ENCODE results near the gene MACROD2.

The MACROD2 gene

DNA sequence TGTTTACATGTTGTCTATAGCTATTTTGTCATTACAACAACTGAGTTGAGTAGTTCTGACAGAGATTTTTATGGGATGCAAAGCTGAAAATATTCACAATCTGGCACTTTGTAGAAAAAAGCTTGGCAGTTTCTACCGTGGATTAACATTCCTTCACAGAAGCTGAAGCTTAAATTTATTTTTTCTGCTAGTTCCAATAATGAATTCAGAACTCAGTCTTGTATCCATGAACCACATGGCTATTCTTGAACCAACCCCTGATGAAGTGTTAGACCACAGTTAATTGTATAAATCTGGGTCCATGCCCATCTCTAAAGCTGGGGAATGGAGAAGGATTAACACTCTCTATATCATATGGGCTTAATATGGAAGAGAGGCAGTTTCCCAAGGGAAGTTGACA lies 1085.9 kb downstream of the MACROD2 start:
- Mint-ChIP-seq H3K4me1 (ENCODE audit: low read depth) (no peaks in the 10 kb centered on the region), H3K9me3 (peaks cover 3% of the 10 kb centered on the region), H3K36me3 (ENCODE audit: low read depth) (no peaks in the 10 kb centered on the region), H3K4me3 (no peak overlapping the region), H3K27ac (no peak overlapping the region), H3K27me3 (no peaks in the 10 kb centered on the region)

DNA sequence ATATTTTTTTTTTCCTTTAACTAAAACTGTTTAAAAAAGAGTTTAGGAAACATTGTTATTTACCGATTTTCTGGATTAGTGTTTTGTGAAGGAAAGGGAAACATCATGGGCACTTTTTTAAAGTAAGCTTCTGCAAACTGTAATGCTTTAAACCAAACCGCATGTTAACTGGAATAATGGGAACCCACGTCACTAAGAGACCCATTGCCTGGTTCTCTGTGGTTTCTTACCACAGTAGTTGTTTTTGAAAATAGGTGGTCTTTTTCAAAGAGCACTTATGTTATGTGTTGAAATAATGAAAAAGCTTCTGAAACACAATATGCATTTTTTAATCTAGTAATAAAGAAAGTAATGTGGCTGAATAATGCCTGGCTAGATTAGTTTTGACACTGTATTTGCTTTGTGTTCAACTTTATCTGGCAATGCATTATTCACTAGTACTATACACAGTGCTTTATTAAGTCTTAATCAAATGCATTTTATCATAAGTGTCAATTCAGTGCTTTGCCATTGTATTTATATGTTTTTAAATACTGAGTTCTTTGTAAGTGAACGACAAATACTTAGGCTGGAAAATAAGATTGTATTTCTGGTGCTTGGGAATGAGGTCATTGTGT lies 1096.2 kb downstream of the MACROD2 start:
- H3K9me3 Mint-ChIP-seq: peaks cover 5% of the 10 kb centered on the region
- no peaks in the 10 kb centered on the region for H3K27me3 Mint-ChIP-seq
- no peaks in the 10 kb centered on the region for H3K36me3 Mint-ChIP-seq (ENCODE audit: low read depth)
- H3K27ac Mint-ChIP-seq: no peak overlapping the region
- no peak overlapping the region for H3K4me3 Mint-ChIP-seq
- no peaks in the 10 kb centered on the region for H3K4me1 Mint-ChIP-seq (ENCODE audit: low read depth)

DNA sequence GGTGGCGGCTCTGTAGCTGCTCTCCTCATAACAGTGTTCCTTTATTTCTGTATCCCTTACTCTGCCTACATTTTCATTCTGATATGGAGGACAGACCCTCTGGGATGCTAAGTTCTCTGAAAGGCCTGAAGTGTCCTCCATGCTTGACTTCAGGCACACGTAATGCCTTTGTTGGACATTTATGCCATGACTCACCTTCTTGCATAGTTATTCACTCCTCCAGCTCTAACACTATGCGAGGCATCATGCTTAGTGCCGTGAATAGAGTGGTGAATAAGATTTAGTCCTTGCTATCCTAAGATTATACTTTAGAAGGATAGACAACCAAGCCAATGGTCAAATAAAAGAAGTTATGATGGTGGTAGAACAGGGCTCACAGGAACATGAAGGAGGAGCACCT lies 1103.0 kb downstream of the MACROD2 start:
- Mint-ChIP-seq H3K4me3 (no peak overlapping the region), H3K36me3 (ENCODE audit: low read depth) (no peaks in the 10 kb centered on the region), H3K27me3 (no peaks in the 10 kb centered on the region), H3K27ac (no peak overlapping the region), H3K4me1 (ENCODE audit: low read depth) (no peaks in the 10 kb centered on the region), H3K9me3 (peaks cover 5% of the 10 kb centered on the region)

DNA sequence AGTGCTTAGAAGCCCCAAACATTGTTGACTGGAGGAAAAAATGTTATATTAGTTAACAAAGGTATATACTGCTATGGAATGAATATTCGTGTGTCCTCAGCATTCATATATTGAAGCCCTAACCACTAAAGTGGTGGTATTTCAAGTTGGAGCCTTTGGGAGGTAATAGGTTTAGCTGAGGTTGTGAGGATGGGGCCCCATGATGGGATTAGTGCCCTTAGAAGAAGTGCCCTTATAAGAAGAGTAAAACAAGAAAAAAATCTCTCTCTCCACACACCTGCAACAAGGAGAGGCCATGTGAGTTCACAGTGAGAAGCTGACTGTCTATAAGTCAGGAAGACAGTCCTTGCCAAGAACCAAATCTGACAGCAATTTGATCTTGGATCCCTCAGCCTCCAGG lies 1103.8 kb downstream of the MACROD2 start:
- Mint-ChIP-seq H3K4me1 (ENCODE audit: low read depth) (no peaks in the 10 kb centered on the region), H3K9me3 (peaks cover 11% of the 10 kb centered on the region), H3K4me3 (no peak overlapping the region), H3K27ac (no peak overlapping the region), H3K36me3 (ENCODE audit: low read depth) (no peaks in the 10 kb centered on the region), H3K27me3 (no peaks in the 10 kb centered on the region)

DNA sequence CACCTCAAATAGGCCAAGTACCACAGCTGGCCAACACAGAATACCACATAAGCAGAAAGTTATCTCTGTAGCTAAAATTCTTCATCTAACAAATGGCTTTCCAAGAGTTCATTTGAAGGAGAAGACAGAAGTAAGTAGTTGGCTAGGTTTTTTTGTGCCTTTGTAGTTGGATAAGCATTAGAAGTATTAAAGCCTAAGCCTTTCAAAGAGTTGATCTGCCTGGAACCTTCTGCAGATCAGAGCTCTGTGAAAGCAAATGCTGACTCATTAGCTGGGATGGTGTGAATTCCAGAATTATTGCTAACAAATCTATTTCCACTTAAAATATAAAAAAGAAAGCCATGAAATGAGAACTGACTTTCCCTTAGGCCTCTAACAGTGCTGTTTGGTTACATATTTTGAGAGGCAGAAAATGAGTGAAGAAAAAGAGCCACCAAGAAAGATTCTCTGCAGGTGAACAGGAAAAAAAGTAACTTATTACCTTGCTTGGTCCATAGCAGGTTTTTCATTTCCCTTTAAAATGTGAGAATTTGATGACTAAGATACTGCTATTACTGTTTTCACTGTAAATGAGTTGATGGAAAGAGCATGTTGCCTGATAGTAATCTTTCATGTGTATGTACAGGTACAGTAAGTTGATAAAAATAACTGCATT lies 1105.3 kb downstream of the MACROD2 start:
- H3K9me3 Mint-ChIP-seq: peaks cover 17% of the 10 kb centered on the region
- H3K4me1 Mint-ChIP-seq (ENCODE audit: low read depth): no peaks in the 10 kb centered on the region
- no peak overlapping the region for H3K27ac Mint-ChIP-seq
- H3K36me3 Mint-ChIP-seq (ENCODE audit: low read depth): no peaks in the 10 kb centered on the region
- H3K27me3 Mint-ChIP-seq: no peaks in the 10 kb centered on the region
- H3K4me3 Mint-ChIP-seq: no peak overlapping the region

DNA sequence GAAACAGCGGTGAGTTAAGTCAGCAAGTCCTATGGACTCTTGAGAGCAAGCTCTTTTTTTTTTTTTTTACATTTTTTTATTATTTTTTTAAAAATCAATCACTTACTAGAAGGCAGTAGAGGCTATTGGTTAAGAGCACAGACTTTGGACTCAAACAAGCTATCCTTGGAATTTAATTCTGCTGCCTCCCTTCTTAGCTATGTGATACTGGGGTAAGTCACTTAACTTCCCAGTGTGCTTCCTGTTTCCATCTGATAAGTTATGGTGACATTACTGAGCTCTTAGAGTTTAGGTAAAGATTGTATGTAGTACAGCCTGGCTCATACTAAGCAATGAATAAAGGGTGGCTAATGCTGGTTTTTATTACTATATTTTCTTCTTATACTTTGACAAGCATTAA lies 1112.6 kb downstream of the MACROD2 start:
- no peak overlapping the region for H3K4me3 Mint-ChIP-seq

DNA sequence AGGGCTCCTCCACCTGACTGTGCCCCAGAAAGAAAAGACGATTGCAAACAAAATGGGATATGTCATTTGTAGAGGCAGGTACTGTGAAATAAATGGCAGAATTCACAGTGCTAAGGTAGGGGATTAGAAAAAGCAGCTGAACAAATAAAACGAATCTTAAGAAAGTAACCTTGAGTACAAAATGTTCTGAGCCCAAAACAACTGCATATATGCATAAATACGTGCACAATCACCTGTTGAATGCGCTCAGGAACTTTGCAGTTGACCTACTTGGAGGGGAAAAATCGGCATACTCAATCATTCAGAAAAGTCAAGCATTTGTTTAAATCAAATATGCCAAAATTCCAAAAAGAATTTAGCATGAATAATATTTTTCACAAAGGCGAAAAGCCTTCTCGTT lies 1114.2 kb downstream of the MACROD2 start:
- Mint-ChIP-seq H3K27ac (no peak overlapping the region), H3K36me3 (ENCODE audit: low read depth) (no peaks in the 10 kb centered on the region), H3K9me3 (peaks cover 4% of the 10 kb centered on the region), H3K4me1 (ENCODE audit: low read depth) (no peaks in the 10 kb centered on the region), H3K4me3 (no peak overlapping the region), H3K27me3 (no peaks in the 10 kb centered on the region)

More for the DNA sequence above, 1112.6 kb downstream of the MACROD2 start:
- Mint-ChIP-seq H3K9me3 (peaks cover 12% of the 10 kb centered on the region), H3K27me3 (no peaks in the 10 kb centered on the region), H3K27ac (no peak overlapping the region), H3K4me1 (ENCODE audit: low read depth) (no peaks in the 10 kb centered on the region), H3K36me3 (ENCODE audit: low read depth) (no peaks in the 10 kb centered on the region)

DNA sequence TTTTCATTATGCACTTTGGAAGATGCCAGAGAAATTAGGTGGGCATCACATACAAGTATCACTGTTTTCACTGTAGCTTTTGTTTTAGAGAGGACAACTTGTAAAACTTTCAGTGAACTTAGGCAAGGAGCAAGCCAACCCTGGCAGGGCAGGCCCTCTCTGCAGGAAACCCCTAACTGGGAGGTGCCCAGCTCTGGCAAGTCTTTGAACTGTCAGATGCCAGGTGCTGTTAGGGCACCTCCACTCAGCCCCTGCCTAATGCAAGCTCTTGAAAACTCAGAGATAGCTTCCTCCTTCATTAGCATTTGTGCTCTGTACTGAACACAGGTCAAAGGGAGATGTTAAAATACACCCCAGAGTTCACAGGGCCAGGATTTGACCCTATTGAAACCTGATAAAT lies 1116.3 kb downstream of the MACROD2 start:
- Mint-ChIP-seq H3K36me3 (ENCODE audit: low read depth) (no peaks in the 10 kb centered on the region), H3K27ac (no peak overlapping the region), H3K4me3 (no peak overlapping the region), H3K4me1 (ENCODE audit: low read depth) (no peaks in the 10 kb centered on the region), H3K9me3 (no peaks in the 10 kb centered on the region), H3K27me3 (no peaks in the 10 kb centered on the region)

DNA sequence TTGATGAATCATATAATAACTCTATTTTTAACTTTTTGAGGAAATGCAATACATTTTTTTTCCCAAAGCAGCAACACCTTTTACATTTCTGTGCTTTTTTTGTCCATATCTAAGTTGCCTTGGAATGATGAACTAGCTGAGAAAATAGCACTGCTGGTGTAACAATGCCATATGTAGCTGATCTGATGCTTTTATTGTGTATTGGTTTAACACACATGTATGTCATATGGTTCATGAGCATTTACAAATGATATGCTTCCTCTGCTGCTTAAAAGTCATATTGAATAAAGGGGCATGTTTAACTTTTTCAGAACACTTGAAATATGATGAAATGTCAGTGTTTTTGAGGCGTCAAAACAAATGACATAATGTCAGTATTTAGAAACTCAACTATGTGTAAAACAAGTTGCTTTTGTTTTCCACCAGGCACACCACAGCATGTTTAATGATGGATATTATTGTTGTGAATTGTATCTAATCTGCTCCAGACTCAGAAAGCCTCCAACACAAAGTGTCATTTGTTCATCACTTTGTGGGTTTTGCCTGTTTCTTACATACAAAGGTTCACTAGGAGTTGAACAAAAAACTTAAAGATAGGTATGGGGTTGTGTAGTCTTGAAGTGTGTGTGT lies 1117.9 kb downstream of the MACROD2 start:
- Mint-ChIP-seq H3K9me3 (no peaks in the 10 kb centered on the region), H3K27ac (no peak overlapping the region), H3K4me1 (ENCODE audit: low read depth) (no peaks in the 10 kb centered on the region), H3K4me3 (no peak overlapping the region), H3K27me3 (no peaks in the 10 kb centered on the region), H3K36me3 (ENCODE audit: low read depth) (no peaks in the 10 kb centered on the region)

DNA sequence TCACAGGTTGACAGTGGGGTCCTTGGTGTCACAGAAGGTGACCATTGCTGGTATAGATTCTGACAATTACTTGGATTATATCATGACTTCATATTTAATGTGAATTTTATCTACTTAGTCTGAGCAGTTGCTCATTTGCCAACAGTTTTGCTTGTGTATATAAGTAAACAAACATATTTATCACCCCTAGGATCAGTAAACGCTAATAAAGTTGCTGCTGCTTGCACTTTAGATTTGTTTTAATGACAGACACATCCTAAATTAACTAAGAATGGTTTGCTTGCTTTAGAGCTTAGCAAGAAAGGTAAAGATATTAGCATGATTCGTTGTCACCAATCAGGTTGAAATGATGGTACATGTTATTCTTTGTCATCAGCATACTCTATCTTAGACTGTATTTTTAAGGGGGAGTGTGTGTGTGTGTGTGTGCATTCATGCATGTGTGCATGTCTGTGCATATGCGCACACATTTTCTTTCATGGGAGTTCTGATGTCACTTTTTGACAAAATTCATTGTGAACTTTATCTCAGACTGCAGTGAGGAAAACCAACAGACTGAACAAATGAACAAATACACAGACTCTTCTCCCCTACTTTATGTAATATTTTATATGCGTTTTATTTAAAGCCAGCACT lies 1124.7 kb downstream of the MACROD2 start:
- H3K9me3 Mint-ChIP-seq: peaks cover 3% of the 10 kb centered on the region
- no peak overlapping the region for H3K27ac Mint-ChIP-seq
- H3K27me3 Mint-ChIP-seq: no peaks in the 10 kb centered on the region
- H3K4me1 Mint-ChIP-seq (ENCODE audit: low read depth): no peaks in the 10 kb centered on the region
- H3K36me3 Mint-ChIP-seq (ENCODE audit: low read depth): no peaks in the 10 kb centered on the region
- no peak overlapping the region for H3K4me3 Mint-ChIP-seq

DNA sequence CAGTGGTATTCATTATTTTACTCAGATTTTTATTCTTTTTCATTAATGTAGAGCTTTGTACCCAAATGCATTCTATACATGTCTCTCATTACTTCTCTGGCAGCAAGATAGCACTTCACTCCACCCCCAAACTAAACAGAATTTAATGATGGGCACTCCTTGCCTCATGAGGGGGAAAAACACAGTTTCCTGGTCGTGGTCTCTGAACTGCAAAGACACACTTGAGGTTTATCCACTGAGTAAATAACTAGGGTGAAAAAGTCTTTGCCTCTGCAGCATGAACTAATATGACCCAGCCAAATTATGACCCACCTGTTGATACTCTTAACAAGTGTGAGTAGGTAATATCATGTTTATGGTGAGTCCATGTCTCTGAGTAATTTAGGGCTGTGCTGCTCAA lies 1127.3 kb downstream of the MACROD2 start:
- Mint-ChIP-seq H3K27me3 (no peaks in the 10 kb centered on the region), H3K9me3 (peaks cover 3% of the 10 kb centered on the region)

DNA sequence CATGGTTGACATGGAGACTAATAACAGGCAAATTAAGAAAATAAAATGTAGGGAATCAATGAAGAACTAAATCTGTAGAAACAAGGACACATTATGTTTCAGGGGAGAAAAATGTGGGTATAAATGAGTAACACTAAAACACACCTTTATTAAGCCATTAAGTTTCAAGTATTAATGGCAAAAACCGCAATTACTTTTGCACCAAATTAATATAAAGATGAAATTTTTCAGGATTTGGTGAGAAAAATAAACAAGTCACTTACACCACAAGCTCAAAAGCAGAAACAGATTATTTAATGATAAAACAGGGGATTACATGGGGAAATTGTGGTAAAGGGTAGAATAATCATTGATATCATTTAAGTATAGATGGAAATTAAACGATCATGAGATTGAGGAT lies 1135.9 kb downstream of the MACROD2 start:
- no peaks in the 10 kb centered on the region for H3K4me1 Mint-ChIP-seq (ENCODE audit: low read depth)
- no peak overlapping the region for H3K27ac Mint-ChIP-seq
- H3K4me3 Mint-ChIP-seq: no peak overlapping the region
- H3K27me3 Mint-ChIP-seq: no peaks in the 10 kb centered on the region
- H3K9me3 Mint-ChIP-seq: peaks cover 4% of the 10 kb centered on the region
- H3K36me3 Mint-ChIP-seq (ENCODE audit: low read depth): no peaks in the 10 kb centered on the region

More for the DNA sequence above, 1127.3 kb downstream of the MACROD2 start:
- H3K27ac Mint-ChIP-seq: no peak overlapping the region
- H3K4me1 Mint-ChIP-seq (ENCODE audit: low read depth): no peaks in the 10 kb centered on the region
- no peaks in the 10 kb centered on the region for H3K36me3 Mint-ChIP-seq (ENCODE audit: low read depth)
- no peak overlapping the region for H3K4me3 Mint-ChIP-seq

DNA sequence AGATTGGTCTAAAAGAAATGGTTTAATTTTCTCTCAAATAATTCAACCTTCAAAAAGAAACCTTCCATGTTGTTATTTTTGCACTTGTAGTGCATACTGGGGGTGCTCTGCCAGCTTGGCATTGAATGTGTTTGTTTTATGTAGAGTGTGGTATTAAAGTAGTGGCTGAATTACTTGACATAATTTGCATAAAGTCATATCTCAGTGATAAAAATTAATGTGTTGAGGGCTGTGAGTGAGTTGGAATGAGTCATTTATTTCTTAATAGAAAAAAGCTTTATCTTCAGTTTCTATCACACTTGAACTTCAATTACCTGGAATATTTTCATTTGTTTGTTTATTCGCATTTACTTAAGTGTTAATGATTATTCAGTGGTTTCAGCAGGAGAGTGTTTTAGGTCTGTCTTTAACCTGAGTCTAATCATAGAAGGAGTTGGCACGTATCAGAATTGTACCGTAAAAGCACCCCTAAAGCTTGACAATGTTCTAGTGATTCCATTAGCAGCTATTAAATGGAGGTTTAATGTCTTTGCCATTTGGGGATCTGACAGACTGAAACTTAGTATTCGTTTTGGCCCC lies 1143.3 kb downstream of the MACROD2 start:
- H3K27ac Mint-ChIP-seq: no peak overlapping the region
- H3K4me3 Mint-ChIP-seq: no peak overlapping the region
- H3K27me3 Mint-ChIP-seq: no peaks in the 10 kb centered on the region
- no peaks in the 10 kb centered on the region for H3K36me3 Mint-ChIP-seq (ENCODE audit: low read depth)
- H3K4me1 Mint-ChIP-seq (ENCODE audit: low read depth): no peaks in the 10 kb centered on the region
- peaks cover 6% of the 10 kb centered on the region for H3K9me3 Mint-ChIP-seq

DNA sequence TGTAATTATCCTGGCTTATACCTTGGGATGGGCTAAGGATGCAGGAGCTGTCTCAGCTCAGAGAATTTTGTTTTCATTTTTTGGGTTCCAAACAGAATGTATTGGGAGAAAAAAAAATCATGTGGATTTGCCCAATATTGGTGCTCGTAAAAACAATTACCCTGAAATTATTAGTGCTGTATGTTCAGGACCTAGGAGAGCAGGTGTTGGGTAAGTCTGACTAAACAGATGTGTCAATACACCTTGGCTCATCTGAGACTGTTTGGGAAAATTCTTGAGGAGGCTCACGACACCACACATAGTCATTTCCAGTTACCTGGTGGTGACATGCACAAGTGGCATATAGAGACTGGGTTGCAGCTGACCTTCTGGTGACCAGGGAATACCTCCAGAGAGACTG lies 1144.2 kb downstream of the MACROD2 start:
- Mint-ChIP-seq H3K4me1 (ENCODE audit: low read depth) (no peaks in the 10 kb centered on the region), H3K4me3 (no peak overlapping the region), H3K27me3 (no peaks in the 10 kb centered on the region), H3K9me3 (peaks cover 6% of the 10 kb centered on the region), H3K27ac (no peak overlapping the region), H3K36me3 (ENCODE audit: low read depth) (no peaks in the 10 kb centered on the region)

DNA sequence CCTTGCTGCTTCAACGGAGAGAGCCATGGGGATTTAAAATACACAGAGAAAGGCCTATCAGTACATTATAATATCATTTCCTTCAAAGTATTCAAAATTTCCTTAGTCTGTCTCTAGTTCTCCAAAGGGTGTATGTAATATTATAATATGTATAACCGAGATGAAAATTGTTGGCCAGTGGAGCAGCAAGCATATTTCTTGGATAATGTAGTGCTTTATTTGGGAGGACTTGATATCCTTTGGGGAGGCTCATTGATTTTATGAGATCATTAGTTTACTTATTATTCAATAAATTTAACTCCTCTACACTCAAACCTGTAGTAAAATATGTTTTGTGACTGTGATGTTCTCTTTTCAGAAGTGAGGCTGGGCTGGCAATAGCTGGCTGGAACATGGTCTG lies 1145.0 kb downstream of the MACROD2 start:
- H3K36me3 Mint-ChIP-seq (ENCODE audit: low read depth): no peaks in the 10 kb centered on the region
- H3K9me3 Mint-ChIP-seq: peaks cover 6% of the 10 kb centered on the region

More for the DNA sequence above, 1145.0 kb downstream of the MACROD2 start:
- Mint-ChIP-seq H3K4me3 (no peak overlapping the region), H3K27ac (no peak overlapping the region), H3K27me3 (no peaks in the 10 kb centered on the region), H3K4me1 (ENCODE audit: low read depth) (no peaks in the 10 kb centered on the region)
